ENCODE data around the gene SLC17A7.

SLC17A7 gene

GRCh38 chr19:49441960-49442350, 628 bp upstream of the SLC17A7 start:
- POLR2A ChIA-PET (ENCODE audit: low non-redundant PET): no interaction called here
- TF ChIP-seq, protein P1, sequence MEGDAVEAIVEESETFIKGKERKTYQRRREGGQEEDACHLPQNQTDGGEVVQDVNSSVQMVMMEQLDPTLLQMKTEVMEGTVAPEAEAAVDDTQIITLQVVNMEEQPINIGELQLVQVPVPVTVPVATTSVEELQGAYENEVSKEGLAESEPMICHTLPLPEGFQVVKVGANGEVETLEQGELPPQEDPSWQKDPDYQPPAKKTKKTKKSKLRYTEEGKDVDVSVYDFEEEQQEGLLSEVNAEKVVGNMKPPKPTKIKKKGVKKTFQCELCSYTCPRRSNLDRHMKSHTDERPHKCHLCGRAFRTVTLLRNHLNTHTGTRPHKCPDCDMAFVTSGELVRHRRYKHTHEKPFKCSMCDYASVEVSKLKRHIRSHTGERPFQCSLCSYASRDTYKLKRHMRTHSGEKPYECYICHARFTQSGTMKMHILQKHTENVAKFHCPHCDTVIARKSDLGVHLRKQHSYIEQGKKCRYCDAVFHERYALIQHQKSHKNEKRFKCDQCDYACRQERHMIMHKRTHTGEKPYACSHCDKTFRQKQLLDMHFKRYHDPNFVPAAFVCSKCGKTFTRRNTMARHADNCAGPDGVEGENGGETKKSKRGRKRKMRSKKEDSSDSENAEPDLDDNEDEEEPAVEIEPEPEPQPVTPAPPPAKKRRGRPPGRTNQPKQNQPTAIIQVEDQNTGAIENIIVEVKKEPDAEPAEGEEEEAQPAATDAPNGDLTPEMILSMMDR (conservative IDR thresholded peaks at IDR 0.05; ENCODE audit: low read depth): no peak
- CTCF ChIA-PET: interaction anchor here (0.9 to 1.2 kb wide), 2 partner anchors 15 to 50 kb away, joined by 3 to 9 read pairs; no protein-coding TSS in a partner anchor
- H3K27ac ChIP-seq: peak overlapping the region; percentile 84
- DNase-seq (ENCODE audit: low spot score): no peak

- DNase-seq (ENCODE audit: low spot score): no peak
- no peak overlapping the region for H3K27ac ChIP-seq
- TF ChIP-seq, protein P1 (conservative IDR thresholded peaks at IDR 0.05; ENCODE audit: low read depth): no peak
- CTCF ChIA-PET: interaction anchor here (0.7 kb wide), 1 partner anchor 48 kb away, joined by 3 read pairs; no protein-coding TSS in a partner anchor
- POLR2A ChIA-PET (ENCODE audit: low non-redundant PET): no interaction called here
Measured at GRCh38 chr19:49440439-49441209, 703 bp downstream of the SLC17A7 start.

DNA sequence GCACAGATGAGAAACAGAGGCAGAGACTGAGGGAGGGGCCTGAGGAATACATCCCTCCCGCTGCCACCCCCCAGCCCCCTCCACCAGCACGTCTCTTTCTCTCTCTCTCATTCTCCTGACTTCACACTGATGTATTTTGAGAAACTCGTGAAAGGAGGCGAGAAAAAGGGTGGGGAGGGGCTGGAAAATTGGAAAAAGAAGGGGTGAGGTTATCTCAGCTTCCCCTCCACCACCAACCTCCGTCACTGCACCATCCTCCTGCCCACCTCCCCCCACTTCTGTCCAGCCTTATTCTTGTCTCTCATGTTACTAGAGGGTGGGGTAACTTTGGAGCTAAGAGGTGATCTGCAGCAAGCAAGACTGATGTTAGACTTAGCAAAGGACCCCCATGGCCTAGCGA, 1.5 kb downstream of the SLC17A7 start:
- POLR2A ChIA-PET (ENCODE audit: low non-redundant PET): no interaction called here
- no peak overlapping the region for H3K27ac ChIP-seq

DNA sequence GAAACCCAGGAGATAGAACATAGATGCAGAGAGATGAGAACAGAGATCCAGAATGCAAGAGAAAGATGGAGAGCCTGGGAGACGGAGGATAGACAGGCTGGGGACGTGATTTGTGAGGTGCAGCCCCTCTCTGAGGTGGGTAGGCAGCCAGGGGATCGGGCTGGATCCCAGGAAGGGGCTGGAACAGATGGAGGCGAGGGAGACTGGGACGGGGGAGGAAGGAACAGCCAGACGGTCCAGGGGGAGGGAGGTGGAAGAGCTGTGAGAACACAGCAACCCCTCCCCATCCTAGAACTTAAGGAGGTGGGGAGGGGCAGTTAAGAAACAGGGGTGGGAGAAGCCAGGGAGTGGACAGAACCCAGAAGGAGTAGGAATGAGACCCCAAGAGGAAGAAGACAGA, 3.1 kb downstream of the SLC17A7 start:
- H3K27ac ChIP-seq: no peak overlapping the region
- POLR2A ChIA-PET (ENCODE audit: low non-redundant PET): no interaction called here
- TF ChIP-seq, protein P1 (conservative IDR thresholded peaks at IDR 0.05; ENCODE audit: low read depth): no peak
- CTCF ChIA-PET: no interaction called here
- no peak for DNase-seq (ENCODE audit: low spot score)

More for the DNA sequence above, 1.5 kb downstream of the SLC17A7 start:
- CTCF ChIA-PET: interaction anchor here (0.6 kb wide), 1 partner anchor 92 kb away, joined by 5 read pairs; no protein-coding TSS in a partner anchor
- TF ChIP-seq, protein P1 (conservative IDR thresholded peaks at IDR 0.05; ENCODE audit: low read depth): no peak
- DNase-seq (ENCODE audit: low spot score): no peak

DNA sequence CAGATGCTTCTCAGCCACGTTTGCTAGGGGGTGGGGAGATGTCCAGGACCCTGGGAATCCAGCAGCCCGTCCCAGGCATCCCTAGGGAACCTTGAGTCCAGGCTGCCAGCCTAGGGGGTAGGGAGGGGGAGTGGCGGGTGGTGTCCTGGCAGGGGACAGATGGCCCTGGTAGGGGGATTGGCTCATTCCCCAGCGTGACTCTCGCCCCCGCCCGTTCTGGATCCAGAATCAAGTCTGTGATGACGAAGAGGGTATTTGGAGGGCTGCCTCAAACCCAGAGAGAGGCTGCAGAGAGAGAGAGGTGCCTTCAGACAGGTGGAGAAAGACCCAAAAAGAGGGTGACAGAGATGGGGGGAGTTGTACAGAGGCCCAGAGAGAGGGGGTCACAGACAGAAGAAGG, 4.1 kb downstream of the SLC17A7 start:
- POLR2A ChIA-PET (ENCODE audit: low non-redundant PET): no interaction called here
- no peak overlapping the region for H3K27ac ChIP-seq
- no peak for DNase-seq (ENCODE audit: low spot score)
- TF ChIP-seq, protein P1 (conservative IDR thresholded peaks at IDR 0.05; ENCODE audit: low read depth): no peak
- CTCF ChIA-PET: no interaction called here

GRCh38 chr19:49436381-49437017, 4.8 kb downstream of the SLC17A7 start:
- no peak overlapping the region for H3K27ac ChIP-seq
- ChIA-PET POLR2A (ENCODE audit: low non-redundant PET) (no interaction called here), CTCF (interaction anchor here (2.0 kb wide), 1 partner anchor 44 kb away, joined by 9 read pairs; no protein-coding TSS in a partner anchor)
- peak; percentile 38 for DNase-seq (ENCODE audit: low spot score)
- TF ChIP-seq, protein P1 (conservative IDR thresholded peaks at IDR 0.05; ENCODE audit: low read depth): no peak
